Mesendoderm (in vitro differentiated cells): ENCODE measurements around the gene ERP27.

ENCODE experiments used
- DNase-seq: peaks from one replicate; pipeline ENCODE4 v3.0.0; 2013
- H2AK5ac ChIP-seq: 2 replicates; pipeline ENCODE4 v1.6.1; 2013; ENCODE audit warnings: low read length, inconsistent platforms
- H2BK120ac ChIP-seq: 2 replicates; pipeline ENCODE4 v1.6.1; 2013; ENCODE audit warnings: low read depth, mild to moderate bottlenecking, low read length, moderate library complexity, mixed read lengths
- H2BK15ac ChIP-seq: replicated peaks from 2 replicates; pipeline ENCODE4 v1.6.1; 2013; ENCODE audit warnings: low read depth, mild to moderate bottlenecking, moderate library complexity
- H2BK5ac ChIP-seq: 2 replicates; pipeline ENCODE4 v1.6.1; 2013; ENCODE audit warnings: low read length, inconsistent platforms
- H3K18ac ChIP-seq: 2 replicates; pipeline ENCODE4 v1.6.1; 2013; ENCODE audit warnings: mild to moderate bottlenecking, low read length, mixed read lengths
- H3K23ac ChIP-seq: one replicate; pipeline ENCODE4 v1.6.1; 2013; ENCODE audit warnings: low read length
- H3K27ac ChIP-seq: 2 replicates; pipeline ENCODE4 v1.5.1; 2013; ENCODE audit warnings: low read depth, mild to moderate bottlenecking, inconsistent platforms, low read length, moderate library complexity
- H3K27me3 ChIP-seq: 2 replicates; pipeline ENCODE4 v1.6.1; 2013; ENCODE audit warnings: low read length, control low read depth, mild to moderate bottlenecking, inconsistent platforms; ENCODE audit not compliant: insufficient read depth, poor library complexity
- H3K36me3 ChIP-seq: 2 replicates; pipeline ENCODE4 v1.6.1; 2013; ENCODE audit warnings: low read length, inconsistent platforms; ENCODE audit not compliant: control insufficient read depth, insufficient read depth
- H3K4ac ChIP-seq: one replicate; pipeline ENCODE4 v1.6.1; 2013; ENCODE audit warnings: low read depth, mild to moderate bottlenecking, low read length, moderate library complexity
- H3K4me1 ChIP-seq: 2 replicates; pipeline ENCODE4 v1.6.1; 2013; ENCODE audit warnings: low read depth, low read length, inconsistent platforms; ENCODE audit not compliant: control insufficient read depth
- H3K4me2 ChIP-seq: 2 replicates; pipeline ENCODE4 v1.6.1; 2013; ENCODE audit warnings: low read length
- H3K4me3 ChIP-seq: 2 replicates; pipeline ENCODE4 v1.5.1; 2013; ENCODE audit warnings: mild to moderate bottlenecking, low read length
- H3K56ac ChIP-seq: one replicate; pipeline ENCODE4 v1.6.1; 2013; ENCODE audit warnings: low read length
- H3K79me1 ChIP-seq: 2 replicates; pipeline ENCODE4 v1.6.1; 2013; ENCODE audit warnings: low read length, inconsistent platforms
- H3K79me2 ChIP-seq: 2 replicates; pipeline ENCODE4 v1.6.1; 2013; ENCODE audit warnings: mild to moderate bottlenecking, low read length; ENCODE audit not compliant: control insufficient read depth, insufficient read depth
- H3K9ac ChIP-seq: 2 replicates; pipeline ENCODE4 v1.6.1; 2013; ENCODE audit warnings: low read length, inconsistent platforms
- H4K5ac ChIP-seq: one replicate; pipeline ENCODE4 v1.6.1; 2013; ENCODE audit warnings: low read length
- H4K8ac ChIP-seq: one replicate; pipeline ENCODE4 v1.6.1; 2013; ENCODE audit warnings: low read depth, mild to moderate bottlenecking, control low read depth, low read length, moderate library complexity
- WGBS: extraction: QIAGEN DNeasy Blood & Tissue Kit; methylation state at CpG from one replicate; pipeline ENCODE4 v1.1.7; 2013; ENCODE audit warnings: low lambda C conversion rate, missing lambda C conversion rate; ENCODE audit not compliant: insufficient coverage; ENCODE audit errors: extremely low coverage; 5-methylcytosine and 5-hydroxymethylcytosine counted together

ERP27 gene

DNA sequence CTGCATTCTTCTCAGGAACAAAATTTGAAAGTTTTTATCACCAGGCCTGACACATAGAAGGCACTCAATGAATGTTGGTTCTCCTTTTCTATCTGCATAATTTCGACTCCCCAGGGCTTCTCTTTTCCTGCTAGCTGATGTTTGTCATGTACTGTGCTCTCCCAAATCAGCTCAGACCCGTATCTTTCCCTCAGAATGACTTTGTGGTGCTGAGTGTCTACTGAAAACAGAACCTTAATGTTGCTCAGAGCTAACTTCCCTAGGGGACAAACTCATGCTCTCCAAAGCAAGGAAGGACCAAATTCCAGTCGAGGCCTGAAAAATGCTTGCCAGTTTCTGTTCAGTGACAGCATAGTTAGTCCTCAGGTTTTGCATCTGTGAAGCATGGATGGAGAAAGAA is 21.1 kb upstream of the ERP27 start:
- H3K56ac ChIP-seq = no peak overlapping the region
- H3K79me1 ChIP-seq = no peaks in the 10 kb centered on the region
- H3K23ac ChIP-seq = no peak overlapping the region
- no peak overlapping the region for H2AK5ac ChIP-seq
- no peak overlapping the region for H3K4ac ChIP-seq
- H3K4me2 ChIP-seq = no peak overlapping the region
- H4K5ac ChIP-seq = no peak overlapping the region
- H2BK5ac ChIP-seq = no peak overlapping the region
- H3K4me1 ChIP-seq = no peaks in the 10 kb centered on the region
- H4K8ac ChIP-seq = no peak overlapping the region
- H3K27me3 ChIP-seq = no peaks in the 10 kb centered on the region
- no peak overlapping the region for H3K4me3 ChIP-seq
- no peak overlapping the region for H3K9ac ChIP-seq
- no CpG with 5 or more reads among the region's 3 CpGs for WGBS
- no peaks in the 10 kb centered on the region for H3K36me3 ChIP-seq
- H3K18ac ChIP-seq = no peak overlapping the region
- DNase-seq = no peak
- H2BK15ac ChIP-seq = no peak overlapping the region
- H2BK120ac ChIP-seq = no peak overlapping the region
- H3K79me2 ChIP-seq = no peaks in the 10 kb centered on the region
- H3K27ac ChIP-seq = no peak overlapping the region

GRCh38 chr12:14959126-14959440 is 20.7 kb upstream of the ERP27 start:
- Histone ChIP-seq H3K79me2 (no peaks in the 10 kb centered on the region), H3K23ac (no peak overlapping the region), H3K18ac (no peak overlapping the region), H3K4me1 (no peaks in the 10 kb centered on the region), H2AK5ac (no peak overlapping the region), H3K4me3 (no peak overlapping the region), H4K8ac (no peak overlapping the region), H3K56ac (no peak overlapping the region), H2BK120ac (no peak overlapping the region), H2BK15ac (no peak overlapping the region), H3K27ac (no peak overlapping the region), H3K36me3 (no peaks in the 10 kb centered on the region), H4K5ac (no peak overlapping the region), H3K27me3 (no peaks in the 10 kb centered on the region), H2BK5ac (no peak overlapping the region), H3K4ac (no peak overlapping the region), H3K4me2 (no peak overlapping the region), H3K9ac (no peak overlapping the region), H3K79me1 (no peaks in the 10 kb centered on the region)
- no peak for DNase-seq
- no CpG with 5 or more reads among the region's 10 CpGs for WGBS

DNA sequence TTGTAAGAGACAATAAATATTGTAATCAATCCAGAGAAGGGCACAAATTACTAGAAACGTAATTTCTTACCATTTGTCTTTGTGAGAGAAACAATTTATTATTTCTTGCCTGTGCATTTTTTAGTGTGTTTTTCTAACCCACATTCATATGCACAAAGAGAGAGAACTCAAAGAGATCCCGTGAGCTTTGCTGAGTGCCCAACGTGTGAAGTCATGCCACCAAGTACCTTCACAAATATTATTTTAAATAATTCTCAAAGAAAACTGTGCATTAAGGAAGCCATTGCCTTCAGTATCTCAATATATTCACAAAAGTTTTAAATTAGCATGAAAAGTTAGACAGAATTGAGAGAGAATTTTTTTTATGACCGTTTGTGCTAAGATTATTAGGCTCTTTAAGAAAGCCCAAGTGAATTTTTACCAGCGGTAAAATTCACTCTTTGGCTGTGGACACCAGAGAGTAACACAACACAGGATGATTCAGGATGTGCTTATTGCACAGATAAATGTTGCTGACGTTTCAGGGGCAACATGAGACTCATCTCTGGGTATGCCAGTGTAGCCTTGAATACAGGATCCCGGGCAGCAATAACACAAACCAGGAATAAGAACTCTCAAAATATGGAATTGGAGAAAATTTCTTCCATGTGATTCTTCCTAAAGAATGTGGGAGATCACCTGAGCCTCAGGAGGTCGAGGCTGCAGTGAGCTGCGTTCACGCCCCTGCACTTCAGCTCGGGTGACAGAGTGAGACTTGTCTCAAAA is 20.2 kb upstream of the ERP27 start:
- no peaks in the 10 kb centered on the region for H3K36me3 ChIP-seq
- WGBS = no CpG with 5 or more reads among the region's 11 CpGs
- H2BK120ac ChIP-seq = no peak overlapping the region
- no peaks in the 10 kb centered on the region for H3K4me1 ChIP-seq
- H3K79me1 ChIP-seq = no peaks in the 10 kb centered on the region
- no peak overlapping the region for H4K5ac ChIP-seq
- no peak overlapping the region for H3K18ac ChIP-seq
- no peak overlapping the region for H2AK5ac ChIP-seq
- H3K4ac ChIP-seq = no peak overlapping the region
- DNase-seq = no peak
- H2BK5ac ChIP-seq = no peak overlapping the region
- no peak overlapping the region for H3K27ac ChIP-seq
- H3K79me2 ChIP-seq = no peaks in the 10 kb centered on the region
- H4K8ac ChIP-seq = no peak overlapping the region
- no peaks in the 10 kb centered on the region for H3K27me3 ChIP-seq
- no peak overlapping the region for H3K9ac ChIP-seq
- H2BK15ac ChIP-seq = no peak overlapping the region
- no peak overlapping the region for H3K56ac ChIP-seq
- H3K4me3 ChIP-seq = no peak overlapping the region
- H3K23ac ChIP-seq = no peak overlapping the region
- H3K4me2 ChIP-seq = no peak overlapping the region

DNA sequence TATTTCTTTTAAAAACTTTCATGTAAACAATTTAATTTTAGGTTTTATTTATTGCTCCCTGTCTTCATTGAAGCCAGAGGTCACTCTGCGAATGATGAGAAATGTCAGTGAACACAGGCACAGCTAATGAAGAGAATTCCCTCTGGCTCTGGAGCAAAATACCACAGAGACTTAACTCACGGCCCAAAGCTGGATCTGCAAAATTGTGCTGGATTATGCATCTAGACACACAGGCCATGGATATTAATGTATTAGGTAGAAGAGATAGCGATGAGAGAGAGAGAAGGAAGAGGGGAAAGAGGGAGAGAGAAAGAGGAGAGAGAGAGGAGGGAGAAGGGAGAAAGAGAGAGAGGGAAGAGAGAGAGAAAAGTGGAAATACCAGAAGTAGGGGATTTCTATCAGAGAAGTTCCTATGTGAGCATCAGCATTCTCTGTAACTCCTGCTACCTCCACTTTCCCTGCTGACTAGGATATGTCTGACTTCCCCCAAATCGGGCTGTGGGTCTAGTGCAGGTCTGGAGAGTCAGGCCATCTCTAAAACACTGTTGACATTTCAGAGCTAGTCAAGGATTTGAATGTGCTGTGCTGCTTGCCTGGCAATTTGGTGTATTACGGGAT is 19.3 kb upstream of the ERP27 start:
- H3K4ac ChIP-seq = no peak overlapping the region
- H3K9ac ChIP-seq = no peak overlapping the region
- H3K18ac ChIP-seq = no peak overlapping the region
- no peak overlapping the region for H2BK15ac ChIP-seq
- H2BK5ac ChIP-seq = no peak overlapping the region
- no CpG with 5 or more reads among the region's 5 CpGs for WGBS
- H2AK5ac ChIP-seq = no peak overlapping the region
- no peaks in the 10 kb centered on the region for H3K36me3 ChIP-seq
- H4K5ac ChIP-seq = no peak overlapping the region
- H3K4me3 ChIP-seq = no peak overlapping the region
- no peaks in the 10 kb centered on the region for H3K27me3 ChIP-seq
- H3K4me2 ChIP-seq = no peak overlapping the region
- H4K8ac ChIP-seq = no peak overlapping the region
- no peaks in the 10 kb centered on the region for H3K79me1 ChIP-seq
- DNase-seq = no peak
- H3K79me2 ChIP-seq = no peaks in the 10 kb centered on the region
- no peak overlapping the region for H3K23ac ChIP-seq
- H2BK120ac ChIP-seq = no peak overlapping the region
- H3K4me1 ChIP-seq = no peaks in the 10 kb centered on the region
- no peak overlapping the region for H3K27ac ChIP-seq
- H3K56ac ChIP-seq = no peak overlapping the region

GRCh38 chr12:14956905-14957304 is 18.6 kb upstream of the ERP27 start:
- Histone ChIP-seq H3K4ac (no peak overlapping the region), H3K79me1 (no peaks in the 10 kb centered on the region), H3K36me3 (no peaks in the 10 kb centered on the region), H3K9ac (no peak overlapping the region), H2BK15ac (no peak overlapping the region), H3K23ac (no peak overlapping the region), H3K79me2 (no peaks in the 10 kb centered on the region), H3K4me2 (no peak overlapping the region), H4K8ac (no peak overlapping the region), H3K27me3 (no peaks in the 10 kb centered on the region), H3K56ac (no peak overlapping the region), H2BK120ac (no peak overlapping the region), H2AK5ac (no peak overlapping the region), H4K5ac (no peak overlapping the region), H3K4me1 (no peaks in the 10 kb centered on the region), H3K4me3 (no peak overlapping the region), H2BK5ac (no peak overlapping the region), H3K27ac (no peak overlapping the region), H3K18ac (no peak overlapping the region)
- no CpG with 5 or more reads among the region's 2 CpGs for WGBS
- no peak for DNase-seq
